ENCODE measurements around the gene NEK5.

Gene NEK5

GRCh38 chr13:52006523-52007245, 122.2 kb downstream of the NEK5 start:
- no peak for DNase-seq

GRCh38 chr13:52005841-52006522, 122.9 kb downstream of the NEK5 start:
- DNase-seq = no peak

GRCh38 chr13:52004511-52005170, 124.2 kb downstream of the NEK5 start:
- DNase-seq = no peak

- DNase-seq = no peak
These were observed 125.3 kb downstream of the NEK5 start for GRCh38 chr13:52003541-52003940.

- no peak for DNase-seq
These were observed 126.5 kb downstream of the NEK5 start for GRCh38 chr13:52002361-52002760.

GRCh38 chr13:52001120-52001731, 127.6 kb downstream of the NEK5 start:
- peak; percentile 18 to 41 for DNase-seq

GRCh38 chr13:51999921-52000320, 129.0 kb downstream of the NEK5 start:
- DNase-seq = no peak

- DNase-seq = no peak
These were observed 129.4 kb downstream of the NEK5 start for GRCh38 chr13:51999510-51999911.

- no peak for DNase-seq
These were observed 130.0 kb downstream of the NEK5 start for GRCh38 chr13:51998723-51999509.

GRCh38 chr13:51997641-51998330, 131.1 kb downstream of the NEK5 start:
- DNase-seq = no peak

GRCh38 chr13:51997186-51997585, 131.7 kb downstream of the NEK5 start:
- no peak for DNase-seq

GRCh38 chr13:51996641-51997040, 132.2 kb downstream of the NEK5 start:
- no peak for DNase-seq

- no peak for DNase-seq
These were observed 133.0 kb downstream of the NEK5 start for GRCh38 chr13:51995677-51996551.

GRCh38 chr13:51993713-51994112, 135.2 kb downstream of the NEK5 start:
- DNase-seq = no peak

- DNase-seq = no peak
These were observed 139.8 kb downstream of the NEK5 start for GRCh38 chr13:51988988-51989618.
